Uterus (tissue), 2 donors: ENCODE results near the gene NES.

Source experiments
- POLR2A ChIP-seq, 2 donors: fragments of 450-650 bp; IDR thresholded peaks; one replicate each; pipeline ENCODE4 v1.6.1; 2016; ENCODE audit warnings: antibody characterized with exemption in 2 of 2, mild to moderate bottlenecking in 1 of 2, moderate library complexity in 1 of 2
- TF ChIP-seq, protein P1 (sequence below), 4 experiments: fragments of 200-600 bp in 2 of 4; fragments of 450-650 bp in 2 of 4; sonication (generic) in 2 of 4; IDR thresholded peaks; one replicate each; pipeline ENCODE4 v1.5.1; 2016 to 2019; ENCODE audit warnings: antibody characterized with exemption in 4 of 4, mild to moderate bottlenecking in 2 of 4, moderate library complexity in 1 of 4

DNA sequence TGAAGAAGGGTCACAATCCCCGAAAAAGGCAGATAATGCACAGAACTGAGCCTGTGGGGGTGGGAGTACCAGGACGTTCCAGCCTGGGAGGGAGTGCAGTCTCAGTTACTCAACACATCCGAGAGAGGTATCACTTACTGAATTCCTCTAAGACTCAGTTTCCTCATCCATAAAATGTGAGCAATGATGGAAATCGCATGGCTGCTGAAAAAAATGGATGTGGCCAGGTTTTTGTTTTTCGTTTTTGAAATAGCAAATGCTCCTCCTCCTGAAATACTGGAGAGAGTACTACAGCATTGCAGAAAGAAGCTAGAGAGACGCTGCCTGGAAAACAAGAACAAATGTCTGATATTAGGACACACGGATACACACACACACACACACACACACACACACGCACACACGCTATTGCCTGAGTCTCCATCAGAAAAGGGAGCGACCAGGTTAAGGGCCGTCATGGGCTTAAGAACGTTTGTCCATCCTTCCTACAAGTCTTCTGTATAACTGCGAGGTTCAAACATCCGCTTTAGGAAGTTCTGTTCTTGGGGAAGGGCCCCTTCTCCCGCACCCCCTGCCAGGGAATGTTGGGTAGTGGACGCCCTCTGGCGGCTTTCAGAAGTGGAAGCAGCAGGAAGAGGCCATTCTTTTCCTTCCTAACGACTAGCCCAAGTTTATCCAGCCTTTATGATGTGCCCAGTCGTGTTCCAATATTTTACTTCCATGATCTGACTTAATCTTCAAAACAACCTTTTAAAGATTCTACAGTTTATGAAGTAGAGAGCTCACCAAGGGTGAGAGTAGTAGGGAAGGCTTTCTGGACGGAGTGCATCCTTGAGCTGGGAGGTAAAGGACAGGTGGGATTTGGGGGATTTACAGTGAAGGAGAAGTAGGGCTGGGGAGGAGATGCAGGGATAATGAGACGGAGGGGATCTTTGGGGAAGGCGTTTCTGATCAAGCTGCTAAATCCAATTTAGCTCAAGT is 699 bp upstream of the NES start:
- TF ChIP-seq, protein P1, sequence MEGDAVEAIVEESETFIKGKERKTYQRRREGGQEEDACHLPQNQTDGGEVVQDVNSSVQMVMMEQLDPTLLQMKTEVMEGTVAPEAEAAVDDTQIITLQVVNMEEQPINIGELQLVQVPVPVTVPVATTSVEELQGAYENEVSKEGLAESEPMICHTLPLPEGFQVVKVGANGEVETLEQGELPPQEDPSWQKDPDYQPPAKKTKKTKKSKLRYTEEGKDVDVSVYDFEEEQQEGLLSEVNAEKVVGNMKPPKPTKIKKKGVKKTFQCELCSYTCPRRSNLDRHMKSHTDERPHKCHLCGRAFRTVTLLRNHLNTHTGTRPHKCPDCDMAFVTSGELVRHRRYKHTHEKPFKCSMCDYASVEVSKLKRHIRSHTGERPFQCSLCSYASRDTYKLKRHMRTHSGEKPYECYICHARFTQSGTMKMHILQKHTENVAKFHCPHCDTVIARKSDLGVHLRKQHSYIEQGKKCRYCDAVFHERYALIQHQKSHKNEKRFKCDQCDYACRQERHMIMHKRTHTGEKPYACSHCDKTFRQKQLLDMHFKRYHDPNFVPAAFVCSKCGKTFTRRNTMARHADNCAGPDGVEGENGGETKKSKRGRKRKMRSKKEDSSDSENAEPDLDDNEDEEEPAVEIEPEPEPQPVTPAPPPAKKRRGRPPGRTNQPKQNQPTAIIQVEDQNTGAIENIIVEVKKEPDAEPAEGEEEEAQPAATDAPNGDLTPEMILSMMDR (IDR thresholded peaks at IDR 0.05) = peak; percentile 92 to 96 (median 94)
- TF ChIP-seq POLR2A (IDR thresholded peaks at IDR 0.05) = peak in 1 of 2 donors; percentile 25
